GM12872 (cell line): Measurements from ENCODE around the gene CADPS2.

Source experiments
- CTCF ChIP-seq: IDR thresholded peaks from 3 replicates; pipeline ENCODE4 v1.5.1; 2011; ENCODE audit warnings: low read depth, mild to moderate bottlenecking, low read length, moderate library complexity; ENCODE audit not compliant: insufficient read depth

Gene CADPS2

GRCh38 chr7:122842971-122843370 lies 43.3 kb downstream of the CADPS2 start:
- TF ChIP-seq CTCF, result no peak

- no peak for TF ChIP-seq CTCF
Observed at GRCh38 chr7:122833888-122834570, 52.2 kb downstream of the CADPS2 start.

GRCh38 chr7:122831436-122831835 lies 54.8 kb downstream of the CADPS2 start:
- TF ChIP-seq CTCF, result no peak

GRCh38 chr7:122829962-122830361 lies 56.3 kb downstream of the CADPS2 start:
- TF ChIP-seq CTCF, result no peak

- TF ChIP-seq CTCF, result no peak
Observed at GRCh38 chr7:122827763-122828162, 58.5 kb downstream of the CADPS2 start.

- no peak for TF ChIP-seq CTCF
Observed at GRCh38 chr7:122813845-122814244, 72.4 kb downstream of the CADPS2 start.

GRCh38 chr7:122803851-122804250 lies 82.4 kb downstream of the CADPS2 start:
- TF ChIP-seq CTCF, result no peak

GRCh38 chr7:122803323-122803722 lies 82.9 kb downstream of the CADPS2 start:
- peak; percentile 47; the same call in 2 of the 3 replicates for TF ChIP-seq CTCF
